Endothelial cell of umbilical vein (primary cell): ENCODE measurements around the gene PPP1R2B. TPM values are rescaled to one million over a fixed set of nuclear protein-coding genes. Genes with fewer than 3 reads are reported as not detected.

Experiments used
- BruUV-seq: library from RNA; stranded (reverse); fragments of 400-500 nt; replicated peaks from 2 replicates; lab custom pipeline; 2021; lab: Mats Ljungman, UMichigan
- CTCF ChIA-PET: fragments of 300-600, 350-600 bp; sonication (Branson Sonifier 250); formaldehyde crosslinking; loops from one replicate; lab custom pipeline; 2021; ENCODE audit warnings: antibody characterized with exemption, inconsistent platforms; lab: Charles Lee
- POLR2A ChIA-PET: fragments of 300-600, 350-600 bp; sonication (Branson Sonifier 250); formaldehyde crosslinking; loops from one replicate; lab custom pipeline; 2021; ENCODE audit warnings: antibody characterized with exemption, inconsistent platforms; lab: Charles Lee
- DNase-seq: peaks from one replicate; pipeline ENCODE4 v3.0.0-alpha.2; 2011; ENCODE audit warnings: low read depth, low spot score
- FAIRE-seq: peaks from 2 replicates; lab custom pipeline; 2011; peaks lifted over from hg19 to GRCh38; lab: Jason Lieb, UNC
- H2AFZ ChIP-seq: 2 replicates; pipeline ENCODE4 v1.6.0; 2012; ENCODE audit warnings: low read depth, low read length, control low read depth, inconsistent platforms
- H3K27ac ChIP-seq: 2 replicates; pipeline ENCODE4 v1.5.1; 2011; ENCODE audit warnings: low read depth, mild to moderate bottlenecking, control low read depth, low read length, moderate library complexity; ENCODE audit not compliant: insufficient read depth
- H3K27me3 ChIP-seq, 2 experiments: 2 replicates each; pipeline versions ENCODE4 v1.6.0 to v1.6.1; 2011; ENCODE audit warnings: low read length in 2 of 2, mixed read lengths in 1 of 2; ENCODE audit not compliant: control insufficient read depth in 2 of 2, insufficient read depth in 2 of 2
- H3K36me3 ChIP-seq, 2 experiments: 2 replicates in 1 of 2; 3 replicates in 1 of 2; pipeline ENCODE4 v1.5.1; 2011; ENCODE audit warnings: low read length in 2 of 2, mild to moderate bottlenecking in 1 of 2, moderate library complexity in 1 of 2; ENCODE audit not compliant: control insufficient read depth in 2 of 2, insufficient read depth in 2 of 2; ENCODE audit errors: extremely low read depth in 1 of 2
- H3K4me1 ChIP-seq: 3 replicates; pipeline ENCODE4 v1.5.1; 2011; ENCODE audit warnings: mild to moderate bottlenecking, low read length; ENCODE audit not compliant: control insufficient read depth, insufficient read depth; ENCODE audit errors: extremely low read depth
- H3K4me2 ChIP-seq: 2 replicates; pipeline ENCODE4 v1.6.1; 2011; ENCODE audit warnings: low read length, control low read depth, mixed read lengths; ENCODE audit not compliant: insufficient read depth
- H3K4me3 ChIP-seq, 3 experiments: fragments of 200-600 bp in 1 of 3; sonication (generic), shearing (Covaris generic) in 1 of 3; replicated peaks in 1 of 3; 2 replicates each; pipeline ENCODE4 v1.5.1; 2011 to 2016; ENCODE audit warnings: control low read depth in 3 of 3, low read length in 3 of 3, mild to moderate bottlenecking in 2 of 3, inconsistent platforms in 1 of 3, low read depth in 1 of 3, moderate library complexity in 1 of 3; ENCODE audit not compliant: insufficient read depth in 1 of 3
- H3K79me2 ChIP-seq: 2 replicates; pipeline ENCODE4 v1.6.0; 2012; ENCODE audit warnings: low read length, inconsistent platforms; ENCODE audit not compliant: control insufficient read depth, insufficient read depth
- H3K9ac ChIP-seq: replicated peaks from 2 replicates; pipeline ENCODE3; 2011; ENCODE audit warnings: low read length, control low read depth; ENCODE audit not compliant: insufficient read depth; ENCODE audit errors: extremely low read depth
- H3K9me1 ChIP-seq: replicated peaks from 3 replicates; pipeline ENCODE4 v1.6.0; 2011; ENCODE audit warnings: mild to moderate bottlenecking, low read length; ENCODE audit not compliant: control insufficient read depth, insufficient read depth; ENCODE audit errors: extremely low read depth
- H3K9me3 ChIP-seq: replicated peaks from 2 replicates; pipeline ENCODE4 v1.5.1; 2012; ENCODE audit warnings: low read length, inconsistent platforms; ENCODE audit not compliant: control insufficient read depth, insufficient read depth
- H4K20me1 ChIP-seq: replicated peaks from 2 replicates; pipeline ENCODE3; 2011; ENCODE audit warnings: mild to moderate bottlenecking, low read length; ENCODE audit not compliant: control insufficient read depth, insufficient read depth; ENCODE audit errors: extremely low read depth
- EZH2 ChIP-seq: IDR thresholded peaks from 2 replicates; pipeline ENCODE4 v1.6.1; 2012; ENCODE audit warnings: borderline replicate concordance, low read depth, mild to moderate bottlenecking, moderate library complexity, low read length, inconsistent platforms; ENCODE audit not compliant: severe bottlenecking
- FOS ChIP-seq: IDR thresholded peaks from 2 replicates; pipeline ENCODE4 v1.6.1; 2011; ENCODE audit warnings: mild to moderate bottlenecking, low read length, moderate library complexity, borderline replicate concordance; ENCODE audit not compliant: insufficient read depth
- GATA2 ChIP-seq: IDR thresholded peaks from 2 replicates; pipeline ENCODE4 v1.7.0; 2011; ENCODE audit warnings: low read depth, mild to moderate bottlenecking, moderate library complexity, mixed read lengths, low read length; ENCODE audit not compliant: insufficient read length, insufficient read depth
- JUN ChIP-seq: IDR thresholded peaks from 2 replicates; pipeline ENCODE4 v1.6.1; 2011; ENCODE audit warnings: borderline replicate concordance, low read depth; ENCODE audit not compliant: insufficient read length, insufficient read depth
- MYC ChIP-seq: IDR thresholded peaks from one replicate; pipeline ENCODE4 v1.6.1; 2011; ENCODE audit warnings: mild to moderate bottlenecking, low read depth, low read length
- POLR2A ChIP-seq: IDR thresholded peaks from 2 replicates; pipeline ENCODE4 v1.6.1; 2012; ENCODE audit warnings: low read depth, mild to moderate bottlenecking, control low read depth, low read length
- POLR2AphosphoS5 ChIP-seq: IDR thresholded peaks from 2 replicates; pipeline ENCODE4 v1.6.1; 2012; ENCODE audit warnings: low read depth, mild to moderate bottlenecking, control low read depth, low read length, moderate library complexity; ENCODE audit not compliant: insufficient read depth
- dilution Hi-C: fragments of 300-500 bp; cut with MboI; formaldehyde crosslinking; loops from one replicate; pipeline ENCODE4 v1.15.0; 2019; ENCODE audit warnings: low sequenced_read_pairs; ENCODE audit not compliant: extremely low pct_ligation_motif_present
- intact Hi-C: fragments of 100-400 bp; cut with micrococcal nuclease; formaldehyde crosslinking; loops from one replicate; pipeline ENCODE4 v1.10.0; 2022
- polyA plus RNA-seq, 4 experiments: library from polyadenylated mRNA; depleted of rRNA in 3 of 4; stranded (reverse) in 3 of 4; unstranded in 1 of 4; fragments of >200 nt; gene quantifications; 2 replicates each; pipeline versions ENCODE4 v1.2.1 to v1.2.3, GENCODE V29; 2011 to 2012; ENCODE audit warnings: missing spikeins in 1 of 4
- total RNA-seq: library from RNA; stranded (reverse); gene quantifications from 2 replicates; pipeline ENCODE4 v1.2.3, GENCODE V29; 2021
- TF ChIP-seq, protein P1 (sequence below), 2 donors: IDR thresholded peaks; 1 replicate in 1 of 2; 2 replicates in 1 of 2; pipeline ENCODE4 v1.5.1; 2011; ENCODE audit warnings: low read length in 2 of 2, mild to moderate bottlenecking in 2 of 2, moderate library complexity in 2 of 2, control low read depth in 1 of 2, inconsistent platforms in 1 of 2, low read depth in 1 of 2; ENCODE audit not compliant: insufficient read depth in 1 of 2; ENCODE audit errors: extremely low read depth in 1 of 2

PPP1R2B gene
- total and polyA plus RNA-seq, 2 donors (not counting 3 experiments of a cell fraction or from before 2014, with no cell fraction given), result not detected

DNA sequence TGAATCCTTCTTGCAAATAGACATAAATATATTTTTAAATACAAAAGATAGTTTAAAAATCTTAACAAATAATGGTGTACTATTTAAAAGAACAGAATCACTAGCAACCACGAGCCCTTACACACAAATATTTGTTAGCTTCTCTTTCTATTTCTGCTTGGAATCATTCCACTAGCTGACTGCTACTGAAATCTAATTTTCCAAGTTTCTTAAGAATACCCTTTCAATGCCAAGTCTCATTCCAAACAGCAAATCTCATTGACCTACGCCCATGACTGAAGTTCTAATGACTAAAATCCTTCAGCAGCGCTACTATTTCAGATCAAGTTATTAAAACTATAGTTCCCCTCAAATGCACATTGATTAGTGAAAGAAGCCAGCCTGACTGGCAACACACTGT is 13.2 kb upstream of the PPP1R2B start:
- BruUV-seq, result no TSS peak
- TF ChIP-seq MYC (no peak), JUN (no peak), EZH2 (no peak), FOS (no peak)
- TF ChIP-seq, protein P1, sequence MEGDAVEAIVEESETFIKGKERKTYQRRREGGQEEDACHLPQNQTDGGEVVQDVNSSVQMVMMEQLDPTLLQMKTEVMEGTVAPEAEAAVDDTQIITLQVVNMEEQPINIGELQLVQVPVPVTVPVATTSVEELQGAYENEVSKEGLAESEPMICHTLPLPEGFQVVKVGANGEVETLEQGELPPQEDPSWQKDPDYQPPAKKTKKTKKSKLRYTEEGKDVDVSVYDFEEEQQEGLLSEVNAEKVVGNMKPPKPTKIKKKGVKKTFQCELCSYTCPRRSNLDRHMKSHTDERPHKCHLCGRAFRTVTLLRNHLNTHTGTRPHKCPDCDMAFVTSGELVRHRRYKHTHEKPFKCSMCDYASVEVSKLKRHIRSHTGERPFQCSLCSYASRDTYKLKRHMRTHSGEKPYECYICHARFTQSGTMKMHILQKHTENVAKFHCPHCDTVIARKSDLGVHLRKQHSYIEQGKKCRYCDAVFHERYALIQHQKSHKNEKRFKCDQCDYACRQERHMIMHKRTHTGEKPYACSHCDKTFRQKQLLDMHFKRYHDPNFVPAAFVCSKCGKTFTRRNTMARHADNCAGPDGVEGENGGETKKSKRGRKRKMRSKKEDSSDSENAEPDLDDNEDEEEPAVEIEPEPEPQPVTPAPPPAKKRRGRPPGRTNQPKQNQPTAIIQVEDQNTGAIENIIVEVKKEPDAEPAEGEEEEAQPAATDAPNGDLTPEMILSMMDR (IDR thresholded peaks at IDR 0.05; ENCODE audit: extremely low read depth in 1 of 2, insufficient read depth in 1 of 2, low read depth in 1 of 2, low read length in 2 of 2), result no peak
- no peaks in the 10 kb centered on the region for H3K9me1 ChIP-seq
- H4K20me1 ChIP-seq, result no peaks in the 10 kb centered on the region
- no peak overlapping the region for H3K4me2 ChIP-seq
- H3K4me1 ChIP-seq, result no peaks in the 10 kb centered on the region
- peaks cover 2% of the 10 kb centered on the region for H3K9me3 ChIP-seq
- FAIRE-seq (no peak), DNase-seq (no peak)
- H3K4me3 ChIP-seq, result no peak overlapping the region
- dilution Hi-C loops, result no loop called here
- H3K9ac ChIP-seq, result no peak overlapping the region
- no peak overlapping the region for H2AFZ ChIP-seq
- H3K36me3 ChIP-seq, result no peaks in the 10 kb centered on the region
- H3K79me2 ChIP-seq, result no peaks in the 10 kb centered on the region
- ChIA-PET CTCF (no interaction called here), POLR2A (no interaction called here)
- no peaks in the 10 kb centered on the region for H3K27me3 ChIP-seq
- no peak overlapping the region for H3K27ac ChIP-seq
- intact Hi-C loops, result no loop called here

DNA sequence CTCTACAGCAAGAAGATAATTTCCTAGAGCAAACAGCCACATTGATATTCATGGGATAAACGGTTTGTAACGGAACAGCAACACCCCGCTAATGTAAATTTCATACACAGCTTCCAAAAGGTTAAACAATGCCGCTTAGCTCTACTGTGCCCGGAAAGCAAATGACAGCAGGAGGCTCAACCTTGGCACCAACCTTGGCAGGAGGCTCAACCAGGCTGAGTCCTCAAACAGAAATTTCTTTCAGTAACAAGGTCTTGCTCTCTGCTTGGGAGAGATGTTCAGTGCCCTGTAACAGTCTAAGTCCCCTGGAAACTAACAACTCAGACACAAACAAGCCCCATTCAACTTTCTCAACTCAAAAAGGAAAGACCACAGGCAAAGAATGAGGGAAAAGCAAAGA is 11.1 kb upstream of the PPP1R2B start:
- Histone ChIP-seq H3K4me2 (no peak overlapping the region), H3K36me3 (no peaks in the 10 kb centered on the region), H3K9ac (no peak overlapping the region), H3K4me1 (no peaks in the 10 kb centered on the region), H3K9me3 (peaks cover 2% of the 10 kb centered on the region), H3K27ac (no peak overlapping the region), H3K79me2 (no peaks in the 10 kb centered on the region), H3K4me3 (no peak overlapping the region), H2AFZ (no peak overlapping the region), H4K20me1 (no peaks in the 10 kb centered on the region), H3K27me3 (no peaks in the 10 kb centered on the region), H3K9me1 (no peaks in the 10 kb centered on the region)
- dilution Hi-C loops, result no loop called here
- no peak for DNase-seq
- intact Hi-C loops, result no loop called here
- no peak for FAIRE-seq
- BruUV-seq, result no TSS peak
- ChIA-PET CTCF (no interaction called here), POLR2A (no interaction called here)
- TF ChIP-seq EZH2, result no peak
- TF ChIP-seq MYC, result no peak
- TF ChIP-seq POLR2AphosphoS5, result no peak
- no peak for TF ChIP-seq FOS
- no peak for TF ChIP-seq GATA2
- no peak for TF ChIP-seq POLR2A
